ENCODE results near the gene LEF1. TPM values are rescaled to one million over a fixed set of nuclear protein-coding genes. Genes with fewer than 3 reads are reported as not detected.

The LEF1 gene
- total RNA-seq, 1 experiment from 2014 or later = 0.79 TPM

- TF ChIP-seq ZBTB33 (IDR thresholded peaks at IDR 0.05; ENCODE audit: extremely low read depth, insufficient replicate concordance, low read length) = no peak
Measured at GRCh38 chr4:108008721-108009120, 160.0 kb downstream of the LEF1 start (continued).

GRCh38 chr4:108007984-108008383 is 160.7 kb downstream of the LEF1 start:
- Histone ChIP-seq H3K9me2 (ENCODE audit: insufficient read depth) (no peaks in the 10 kb centered on the region), H3K4me3 (replicated peaks in 1 of 2; ENCODE audit: low read depth in 1 of 2, low read length in 2 of 2) (no peak overlapping the region), H3K9ac (ENCODE audit: low read length) (no peak overlapping the region), H3K36me3 (ENCODE audit: control insufficient read depth in 1 of 2, insufficient read depth in 2 of 2, low read length in 2 of 2) (peaks cover 3 to 7% of the 10 kb centered on the region in 2 experiments; a peak in 2 of 4 replicates), H3K9me3 (ENCODE audit: control insufficient read depth in 1 of 2, insufficient read depth in 1 of 2, low read depth in 1 of 2, low read length in 2 of 2) (no peaks in the 10 kb centered on the region), H3K4me1 (ENCODE audit: control insufficient read depth in 1 of 2, insufficient read depth in 2 of 2, low read length in 2 of 2) (no peaks in the 10 kb centered on the region), H3K27ac (ENCODE audit: low read depth, low read length) (no peak overlapping the region), H3K79me2 (ENCODE audit: insufficient read depth, low read length) (peaks cover 4% of the 10 kb centered on the region; the same call in 1 of the 2 replicates), H2AFZ (ENCODE audit: low read depth, low read length, poor library complexity, severe bottlenecking) (no peak overlapping the region), H3K27me3 (ENCODE audit: insufficient read depth, low read length) (no peaks in the 10 kb centered on the region), H3K4me2 (ENCODE audit: low read length) (no peak overlapping the region), H4K20me1 (ENCODE audit: insufficient read depth) (no peaks in the 10 kb centered on the region)
- intact Hi-C loops (cut with micrococcal nuclease) = no loop called here
- ATAC-seq = no peak
- BruUV-seq (replicated peaks) = no TSS peak
- no peak for TF ChIP-seq POLR2A (IDR thresholded peaks at IDR 0.05; ENCODE audit: borderline replicate concordance, extremely low read depth, insufficient read depth, insufficient read length)
- no peak for TF ChIP-seq YY1 (IDR thresholded peaks at IDR 0.05; ENCODE audit: extremely low read depth, insufficient replicate concordance, low read depth, low read length)
- TF ChIP-seq FOSL1 (IDR thresholded peaks at IDR 0.05; ENCODE audit: low read depth) = no peak
- no peak for TF ChIP-seq POLR2AphosphoS5 (IDR thresholded peaks at IDR 0.05; ENCODE audit: low read depth, low read length)
- no peak for TF ChIP-seq ELF1 (IDR thresholded peaks at IDR 0.05; ENCODE audit: borderline replicate concordance, low read depth)
- TF ChIP-seq ATF3 (IDR thresholded peaks at IDR 0.05) = no peak
- TF ChIP-seq SP1 (IDR thresholded peaks at IDR 0.05; ENCODE audit: low read depth) = no peak
- RAD21 ChIA-PET (ENCODE audit: low non-redundant PET in 1 of 2, low total read pairs in 2 of 2, uncharacterized antibody in 2 of 2, unreplicated experiment in 2 of 2) = no interaction called here
- CTCF ChIA-PET = no interaction called here
- no peak for DNase-seq (ENCODE audit: low read depth, low spot score)
- POLR2A ChIA-PET = no interaction called here
